Thoracic aorta (tissue), 2 donors: ENCODE data around the gene TM4SF20. TPM values are rescaled to one million over a fixed set of nuclear protein-coding genes. Genes with fewer than 3 reads are reported as not detected.

Experiments
- ATAC-seq: fragments of 150-250 bp; one replicate; pipeline ENCODE4 v1.8.0; 2017; ENCODE audit warnings: low read depth; ENCODE audit not compliant: insufficient number of reproducible peaks, low FRiP score
- DNase-seq: peaks from one replicate; pipeline ENCODE4 v3.0.0-alpha.2; 2020; ENCODE audit warnings: low spot score
- H3K27ac ChIP-seq, 2 donors: fragments of 200-600 bp; sonication (generic); 1 replicate in 1 of 2; 2 replicates in 1 of 2; pipeline ENCODE4 v1.5.1; 2016; ENCODE audit warnings: mild to moderate bottlenecking in 2 of 2, moderate library complexity in 2 of 2
- H3K27me3 ChIP-seq: fragments of 200-600 bp; sonication (generic); replicated peaks from 2 replicates; pipeline ENCODE4 v1.6.0; 2016; ENCODE audit warnings: mild to moderate bottlenecking; ENCODE audit not compliant: insufficient read depth
- H3K36me3 ChIP-seq: fragments of 200-600 bp; sonication (generic); one replicate; pipeline ENCODE4 v1.5.1; 2016
- H3K4me1 ChIP-seq, 2 donors: fragments of 200-600 bp; sonication (generic); 1 replicate in 1 of 2; 2 replicates in 1 of 2; pipeline versions ENCODE4 v1.5.1 to v1.6.0; 2016; ENCODE audit warnings: low read depth in 2 of 2, mild to moderate bottlenecking in 1 of 2; ENCODE audit not compliant: control insufficient read depth in 1 of 2
- H3K4me3 ChIP-seq: fragments of 200-600 bp; sonication (generic); 2 replicates; pipeline ENCODE4 v1.5.1; 2016; ENCODE audit warnings: mild to moderate bottlenecking
- H3K9me3 ChIP-seq: fragments of 200-600 bp; sonication (generic); 2 replicates; pipeline ENCODE4 v1.5.1; 2016
- CTCF ChIP-seq: fragments of 200-600 bp; sonication (generic); IDR thresholded peaks from one replicate; pipeline ENCODE4 v1.5.1; 2019; ENCODE audit warnings: antibody characterized with exemption
- total RNA-seq, 2 donors: library from RNA; depleted of rRNA; stranded (reverse); fragments of >200 nt; gene quantifications; one replicate each; pipeline versions ENCODE4 v1.1.0 to v1.2.3, GENCODE V29; 2016

The TM4SF20 gene
- total RNA-seq, 2 donors from 2014 or later: not detected

GRCh38 chr2:227370791-227371312, 8.3 kb downstream of the TM4SF20 start:
- DNase-seq (peak; percentile 18), ATAC-seq (peak; percentile 55)
- H3K27ac ChIP-seq: peak overlapping the region; percentile 58 to 64
- no peaks in the 10 kb centered on the region for H3K27me3 ChIP-seq
- H3K9me3 ChIP-seq: no peaks in the 10 kb centered on the region
- H3K36me3 ChIP-seq: no peaks in the 10 kb centered on the region
- H3K4me1 ChIP-seq: peaks cover 14 to 41% of the 10 kb centered on the region in 2 donors
- TF ChIP-seq CTCF: no peak
- H3K4me3 ChIP-seq: peak overlapping the region; percentile 46

- no peak for DNase-seq
- H3K36me3 ChIP-seq: no peaks in the 10 kb centered on the region
- peak overlapping the region; percentile 56 to 64 for H3K27ac ChIP-seq
Observed at GRCh38 chr2:227370092-227370491, 9.0 kb downstream of the TM4SF20 start.

GRCh38 chr2:227368574-227368973, 10.5 kb downstream of the TM4SF20 start:
- no peak overlapping the region for H3K4me3 ChIP-seq
- H3K27me3 ChIP-seq: no peaks in the 10 kb centered on the region
- no peaks in the 10 kb centered on the region for H3K36me3 ChIP-seq
- H3K9me3 ChIP-seq: no peaks in the 10 kb centered on the region
- DNase-seq: no peak
- H3K4me1 ChIP-seq: peaks cover 23 to 56% of the 10 kb centered on the region in 2 donors
- ATAC-seq: no peak
- H3K27ac ChIP-seq: peak overlapping the region; percentile 20 to 22
- no peak for TF ChIP-seq CTCF

More at GRCh38 chr2:227370092-227370491, 9.0 kb downstream of the TM4SF20 start:
- ATAC-seq: no peak
- no peaks in the 10 kb centered on the region for H3K9me3 ChIP-seq
- H3K4me1 ChIP-seq: peaks cover 16 to 46% of the 10 kb centered on the region in 2 donors
- no peaks in the 10 kb centered on the region for H3K27me3 ChIP-seq
- H3K4me3 ChIP-seq: no peak overlapping the region
- TF ChIP-seq CTCF: no peak

GRCh38 chr2:227367427-227367795, 11.7 kb downstream of the TM4SF20 start:
- Histone ChIP-seq H3K36me3 (no peaks in the 10 kb centered on the region), H3K4me3 (no peak overlapping the region), H3K27me3 (no peaks in the 10 kb centered on the region), H3K4me1 (peaks cover 23 to 56% of the 10 kb centered on the region in 2 donors), H3K9me3 (no peaks in the 10 kb centered on the region), H3K27ac (peak overlapping the region; percentile 81 to 86)
- TF ChIP-seq CTCF: no peak
- ATAC-seq (no peak), DNase-seq (no peak)

- H3K4me3 ChIP-seq: peak overlapping the region; percentile 43
- H3K27ac ChIP-seq: peak overlapping the region; percentile 81 to 86
- H3K4me1 ChIP-seq: peaks cover 23 to 51% of the 10 kb centered on the region in 2 donors
- no peak for TF ChIP-seq CTCF
- ATAC-seq (peak; percentile 74), DNase-seq (peak; percentile 34)
- no peaks in the 10 kb centered on the region for H3K9me3 ChIP-seq
- H3K36me3 ChIP-seq: no peaks in the 10 kb centered on the region
- H3K27me3 ChIP-seq: no peaks in the 10 kb centered on the region
Observed at GRCh38 chr2:227366769-227367426, 12.2 kb downstream of the TM4SF20 start.
